ENCODE data around the gene DSCAM. TPM values are rescaled to one million over a fixed set of nuclear protein-coding genes. Genes with fewer than 3 reads are reported as not detected.

The DSCAM gene
- total and polyA plus RNA-seq, 2 experiments from 2014 or later, result 0.07 TPM; not detected in 1

- Mint-ChIP-seq H3K4me1 (no peaks in the 10 kb centered on the region), H3K9me3 (peaks cover 94% of the 10 kb centered on the region), H3K4me3 (no peak overlapping the region), H3K36me3 (ENCODE audit: low read depth) (peaks cover 11% of the 10 kb centered on the region; the same call in 1 of the 3 replicates), H3K27ac (no peak overlapping the region), H3K27me3 (ENCODE audit: insufficient read depth, low read depth, poor library complexity) (no peaks in the 10 kb centered on the region)
- TF ChIP-seq EZH2phosphoT487 (IDR thresholded peaks at IDR 0.05; ENCODE audit: unreplicated experiment) (no peak), ZNF114 (CRISPR knock-in tag; IDR thresholded peaks at IDR 0.05) (no peak), JUNB (IDR thresholded peaks at IDR 0.05; ENCODE audit: unreplicated experiment) (no peak), CTCF (conservative IDR thresholded peaks at IDR 0.05; ENCODE audit: low read depth in 2 of 2) (no peak), STAT1 (IDR thresholded peaks at IDR 0.05; ENCODE audit: unreplicated experiment) (no peak), EZH2 (IDR thresholded peaks at IDR 0.05; ENCODE audit: low read depth, unreplicated experiment) (no peak)
- no peak for ATAC-seq
- Histone ChIP-seq H3K27ac (ENCODE audit: low read depth) (no peak overlapping the region), H3K4me3 (no peak overlapping the region), H3F3A (replicated peaks; ENCODE audit: low read depth) (no peaks in the 10 kb centered on the region), H3K4me2 (no peak overlapping the region), H3K36me3 (ENCODE audit: insufficient read depth) (no peaks in the 10 kb centered on the region; the same call in 1 of the 2 replicates), H3K27me3 (ENCODE audit: insufficient read depth) (no peaks in the 10 kb centered on the region), H3K4me1 (ENCODE audit: insufficient read depth) (no peaks in the 10 kb centered on the region), H3K79me2 (replicated peaks; ENCODE audit: insufficient read depth) (no peaks in the 10 kb centered on the region), H4K20me1 (replicated peaks; ENCODE audit: insufficient read depth) (no peaks in the 10 kb centered on the region), H3K9me2 (ENCODE audit: insufficient read depth) (no peaks in the 10 kb centered on the region), H2AFZ (no peak overlapping the region)
- DNase-seq (ENCODE audit: low spot score), result no peak
Measured at GRCh38 chr21:40769231-40769630, 77.7 kb downstream of the DSCAM start.

DNA sequence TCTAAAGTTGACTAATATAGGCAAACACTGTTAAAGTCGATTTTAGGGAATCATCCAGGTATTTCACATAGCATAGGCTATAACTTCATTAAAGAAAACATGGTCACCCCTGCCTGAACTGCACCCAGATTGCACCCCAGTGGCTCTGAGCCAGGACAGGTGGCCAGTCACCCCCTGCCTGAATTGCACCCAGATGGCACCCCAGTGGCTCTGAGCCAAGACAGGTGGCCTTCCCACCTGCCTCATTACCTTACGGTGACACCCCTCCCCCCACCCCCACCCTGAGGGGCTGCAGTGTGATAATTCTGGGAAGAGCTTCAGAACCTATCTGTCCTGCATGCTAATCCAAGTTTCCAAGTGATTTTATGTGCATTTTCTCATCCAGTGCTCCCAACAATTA, 78.9 kb downstream of the DSCAM start:
- Histone ChIP-seq H3K79me2 (replicated peaks; ENCODE audit: insufficient read depth) (no peaks in the 10 kb centered on the region), H3K36me3 (ENCODE audit: insufficient read depth) (no peaks in the 10 kb centered on the region), H2AFZ (no peak overlapping the region), H3K4me1 (ENCODE audit: insufficient read depth) (no peaks in the 10 kb centered on the region), H3K9me2 (ENCODE audit: insufficient read depth) (no peaks in the 10 kb centered on the region), H3K27me3 (ENCODE audit: insufficient read depth) (no peaks in the 10 kb centered on the region), H4K20me1 (replicated peaks; ENCODE audit: insufficient read depth) (no peaks in the 10 kb centered on the region), H3F3A (replicated peaks; ENCODE audit: low read depth) (no peaks in the 10 kb centered on the region), H3K27ac (ENCODE audit: low read depth) (no peak overlapping the region), H3K4me2 (no peak overlapping the region), H3K4me3 (no peak overlapping the region)
- no peak overlapping the region for H3K27ac Mint-ChIP-seq
- no peak overlapping the region for H3K4me3 Mint-ChIP-seq
- peaks cover 11% of the 10 kb centered on the region; the same call in 1 of the 3 replicates for H3K36me3 Mint-ChIP-seq (ENCODE audit: low read depth)
- DNase-seq (ENCODE audit: low spot score), result no peak
- H3K27me3 Mint-ChIP-seq (ENCODE audit: insufficient read depth, low read depth, poor library complexity), result no peaks in the 10 kb centered on the region
- TF ChIP-seq REST (IDR thresholded peaks at IDR 0.05; ENCODE audit: unreplicated experiment), result no peak
- no peak for TF ChIP-seq ETS1 (IDR thresholded peaks at IDR 0.05)
- TF ChIP-seq ZNF331 (CRISPR knock-in tag; IDR thresholded peaks at IDR 0.05; ENCODE audit: low read depth), result no peak
- no peak for TF ChIP-seq ZNF114 (CRISPR knock-in tag; IDR thresholded peaks at IDR 0.05)
- TF ChIP-seq EZH2 (IDR thresholded peaks at IDR 0.05; ENCODE audit: low read depth, unreplicated experiment), result no peak
- no peak for TF ChIP-seq JUNB (IDR thresholded peaks at IDR 0.05; ENCODE audit: unreplicated experiment)
- TF ChIP-seq EZH2phosphoT487 (IDR thresholded peaks at IDR 0.05; ENCODE audit: unreplicated experiment), result no peak
- no peak for TF ChIP-seq NANOG (IDR thresholded peaks at IDR 0.05; ENCODE audit: borderline replicate concordance)
- TF ChIP-seq CREB1 (CRISPR knock-in tag; IDR thresholded peaks at IDR 0.05; ENCODE audit: low read depth), result no peak
- H3K4me1 Mint-ChIP-seq, result no peaks in the 10 kb centered on the region
- no peak for ATAC-seq
- peaks cover 94% of the 10 kb centered on the region for H3K9me3 Mint-ChIP-seq

Measured in GM23338 (cell line).